ENCODE data around the gene HDAC9.

GRCh38 chr7:18693816-18694215 lies 198.3 kb downstream of the HDAC9 start:
- TF ChIP-seq CTCF (conservative IDR thresholded peaks at IDR 0.05; ENCODE audit: low read depth, low read length) (no peak), EZH2 (IDR thresholded peaks at IDR 0.05; ENCODE audit: borderline replicate concordance, low read depth, low read length, poor library complexity, severe bottlenecking) (no peak)
